GM13977 (cell line): ENCODE results near the gene HOXC5.

ENCODE experiments used
- DNase-seq: peaks from one replicate; pipeline ENCODE4 v3.0.0; 2012; ENCODE audit warnings: low spot score
- in situ Hi-C: fragments of 300-500 bp; cut with MboI; formaldehyde crosslinking; loops from one replicate; pipeline ENCODE4 v1.12.0; 2022; ENCODE audit warnings: low sequenced_read_pairs, low pct_unique_long_range_greater_than_20kb, mixed read lengths, inconsistent platforms; ENCODE audit not compliant: unreplicated experiment
- TF ChIP-seq, protein P1 (sequence below): IDR thresholded peaks from 2 replicates; pipeline ENCODE4 v1.5.1; 2012; ENCODE audit warnings: mild to moderate bottlenecking, control low read depth; ENCODE audit not compliant: insufficient read depth; ENCODE audit errors: extremely low read depth, missing control alignments

Gene HOXC5

DNA sequence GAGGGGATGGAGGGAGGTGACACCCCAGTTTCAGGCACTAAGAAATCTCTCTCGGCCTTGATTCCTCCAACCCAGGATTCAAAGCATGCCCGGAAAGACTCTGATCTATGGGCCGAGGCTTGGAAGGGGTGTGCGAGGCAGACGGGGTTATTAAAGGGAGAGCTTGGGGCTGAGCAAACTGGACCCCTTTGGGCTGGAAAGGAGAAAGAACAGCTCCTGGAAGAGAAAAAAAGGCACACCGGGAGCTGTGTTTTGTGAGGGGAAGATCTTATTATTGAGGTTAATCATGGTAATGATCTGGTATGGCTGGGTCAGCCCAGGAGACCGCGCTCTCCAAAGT lies 15.1 kb downstream of the HOXC5 start:
- DNase-seq: no peak
- in situ Hi-C loops: loop anchor here (25.0 kb wide), 1 partner anchor 111 kb away; the partner anchor contains the start of gene HOXC13

DNA sequence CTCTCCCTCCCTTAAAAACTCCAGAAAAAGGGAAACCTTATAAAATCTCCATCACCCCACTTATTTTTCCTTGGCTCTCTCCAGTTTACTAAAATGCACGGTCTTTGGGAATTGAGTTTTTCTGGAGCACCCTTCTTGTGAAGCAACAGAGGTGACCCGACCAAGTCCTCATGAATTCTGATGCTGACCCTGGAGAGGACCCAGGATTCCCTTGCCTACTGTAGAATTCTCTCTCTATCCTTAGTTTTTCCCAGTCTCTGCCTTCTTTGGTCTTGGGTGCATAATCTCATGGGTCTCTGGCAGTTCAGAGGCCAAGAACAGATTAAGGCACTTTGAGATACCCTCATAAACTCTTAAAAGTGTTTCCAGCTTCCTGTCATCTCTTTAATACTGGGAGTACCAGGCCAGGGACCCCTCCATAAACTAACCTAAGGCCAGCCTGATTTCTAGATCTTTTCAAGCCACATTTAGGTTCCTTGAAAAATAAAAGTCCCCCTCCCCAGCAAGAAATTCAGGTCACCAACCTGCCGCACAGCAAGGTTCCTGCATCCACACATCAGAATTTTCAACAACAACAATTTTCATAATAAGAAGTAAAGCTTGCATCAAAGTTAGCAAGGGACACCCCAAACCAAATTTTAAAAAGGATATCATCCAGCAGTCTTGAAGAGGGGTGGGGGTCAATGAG lies 15.7 kb downstream of the HOXC5 start:
- TF ChIP-seq, protein P1, sequence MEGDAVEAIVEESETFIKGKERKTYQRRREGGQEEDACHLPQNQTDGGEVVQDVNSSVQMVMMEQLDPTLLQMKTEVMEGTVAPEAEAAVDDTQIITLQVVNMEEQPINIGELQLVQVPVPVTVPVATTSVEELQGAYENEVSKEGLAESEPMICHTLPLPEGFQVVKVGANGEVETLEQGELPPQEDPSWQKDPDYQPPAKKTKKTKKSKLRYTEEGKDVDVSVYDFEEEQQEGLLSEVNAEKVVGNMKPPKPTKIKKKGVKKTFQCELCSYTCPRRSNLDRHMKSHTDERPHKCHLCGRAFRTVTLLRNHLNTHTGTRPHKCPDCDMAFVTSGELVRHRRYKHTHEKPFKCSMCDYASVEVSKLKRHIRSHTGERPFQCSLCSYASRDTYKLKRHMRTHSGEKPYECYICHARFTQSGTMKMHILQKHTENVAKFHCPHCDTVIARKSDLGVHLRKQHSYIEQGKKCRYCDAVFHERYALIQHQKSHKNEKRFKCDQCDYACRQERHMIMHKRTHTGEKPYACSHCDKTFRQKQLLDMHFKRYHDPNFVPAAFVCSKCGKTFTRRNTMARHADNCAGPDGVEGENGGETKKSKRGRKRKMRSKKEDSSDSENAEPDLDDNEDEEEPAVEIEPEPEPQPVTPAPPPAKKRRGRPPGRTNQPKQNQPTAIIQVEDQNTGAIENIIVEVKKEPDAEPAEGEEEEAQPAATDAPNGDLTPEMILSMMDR: no peak
- DNase-seq: no peak
- in situ Hi-C loops: loop anchor here (25.0 kb wide), 1 partner anchor 111 kb away; the partner anchor contains the start of gene HOXC13

More for the DNA sequence above, 15.1 kb downstream of the HOXC5 start:
- TF ChIP-seq, protein P1: no peak

DNA sequence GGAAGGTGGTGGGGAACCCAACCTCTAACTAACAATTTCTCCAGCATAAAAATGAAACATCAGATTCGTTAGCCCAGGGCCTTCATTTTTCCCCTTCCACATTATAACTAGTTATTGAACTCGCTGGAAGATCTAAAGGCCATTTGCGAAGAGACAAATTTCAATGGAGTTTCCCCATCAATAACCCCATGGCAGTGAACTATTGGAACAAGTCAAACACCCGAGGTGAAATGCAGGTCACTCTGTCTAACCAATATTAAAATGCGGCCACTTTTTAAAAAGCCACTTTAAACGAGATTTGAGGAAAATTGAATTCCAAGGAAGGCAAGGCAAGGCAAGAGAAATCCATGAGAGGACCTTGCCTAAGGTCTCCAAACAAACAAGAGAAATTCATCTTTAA lies 16.3 kb downstream of the HOXC5 start:
- TF ChIP-seq, protein P1: no peak
- in situ Hi-C loops: loop anchor here (25.0 kb wide), 1 partner anchor 112 kb away; the partner anchor contains the start of gene HOXC13
- no peak for DNase-seq

DNA sequence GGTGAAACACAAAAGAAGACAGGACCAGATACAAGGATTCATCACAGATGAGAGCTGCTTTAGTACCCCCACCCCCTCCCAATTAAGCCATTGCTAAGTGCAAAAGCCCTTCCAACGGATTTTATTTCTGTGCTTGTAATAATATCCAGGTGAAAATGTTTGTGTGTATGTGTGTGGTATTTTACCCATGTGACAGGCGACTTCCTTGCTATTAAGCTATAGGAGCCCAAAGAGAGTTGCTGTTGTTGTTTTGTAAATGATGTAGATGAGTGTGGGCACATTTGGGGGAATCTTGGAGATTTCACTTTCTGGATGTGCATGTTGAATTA lies 17.6 kb downstream of the HOXC5 start:
- no peak for DNase-seq
- TF ChIP-seq, protein P1: no peak
- in situ Hi-C loops: no loop called here

DNA sequence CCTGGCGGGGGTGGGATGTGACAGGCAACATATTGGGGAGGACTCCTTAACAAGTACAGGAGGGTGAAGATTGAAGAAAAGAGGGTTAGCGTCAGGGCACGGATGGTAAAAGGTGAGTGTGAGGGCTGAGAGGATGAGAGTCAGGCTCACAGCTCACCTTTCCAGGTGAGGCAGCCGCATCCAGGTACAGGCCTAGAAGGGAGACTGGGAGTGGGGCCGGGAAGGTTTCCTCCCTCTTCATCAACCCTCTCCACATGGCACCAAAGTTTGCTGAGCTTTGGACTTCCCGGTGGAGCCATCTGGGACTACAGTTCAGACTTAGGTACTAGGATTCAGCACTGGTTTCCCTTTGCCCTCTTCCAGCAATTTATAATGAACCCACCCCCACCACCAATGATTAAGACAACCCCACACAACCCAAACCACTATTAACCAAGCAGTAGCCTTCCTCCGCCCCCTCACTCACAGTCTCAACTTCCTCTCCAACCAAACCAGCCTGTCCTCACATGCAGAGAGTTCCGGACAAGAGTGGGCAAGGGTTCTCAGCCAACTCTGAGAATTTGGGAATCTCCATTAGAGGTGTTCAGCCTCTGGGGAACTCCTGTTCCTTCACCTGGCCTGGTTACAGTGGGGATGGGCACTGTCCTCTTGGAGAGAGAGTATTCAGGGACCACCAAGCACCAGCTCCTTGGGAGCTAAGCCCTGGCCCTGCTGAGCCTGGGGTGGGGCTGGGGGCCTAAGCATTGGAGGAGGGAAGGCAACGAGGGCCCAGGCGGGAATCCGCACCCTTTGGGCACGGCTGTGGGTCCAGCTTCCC lies 18.4 kb downstream of the HOXC5 start:
- in situ Hi-C loops: no loop called here
- TF ChIP-seq, protein P1: no peak

DNA sequence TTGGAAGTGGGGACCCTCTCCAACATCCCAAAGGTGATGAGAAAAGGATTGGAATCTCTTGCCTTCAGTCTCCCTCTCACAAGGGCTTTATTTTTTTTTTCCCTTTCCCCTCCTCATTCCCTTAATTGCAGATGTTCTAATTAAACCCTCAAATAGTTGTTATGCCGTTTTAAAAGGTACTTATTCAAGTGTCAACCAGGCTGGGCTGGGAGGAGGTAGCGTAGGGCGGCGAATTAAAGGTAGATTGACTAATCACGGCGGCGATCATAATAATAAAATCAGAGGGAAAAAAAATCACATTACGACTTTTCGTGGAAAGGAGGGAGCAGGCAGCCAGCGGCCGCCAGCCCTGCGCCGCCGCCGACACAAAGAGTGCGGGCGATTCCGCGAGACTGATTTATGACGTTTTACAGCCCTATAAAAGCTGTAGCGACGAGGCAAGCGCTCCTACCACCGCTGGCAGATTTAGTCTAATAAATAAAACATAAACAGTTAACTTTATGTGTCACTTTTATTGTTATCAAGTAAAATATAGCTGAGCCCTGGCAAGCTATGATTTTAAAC lies 19.1 kb downstream of the HOXC5 start:
- TF ChIP-seq, protein P1: no peak
- no peak for DNase-seq
- in situ Hi-C loops: no loop called here

More for the DNA sequence above, 18.4 kb downstream of the HOXC5 start:
- DNase-seq: no peak
